GM19455 (cell line): ENCODE results near the gene ALK.

ENCODE experiments used
- ATAC-seq: cut with Tn5 transposase; IDR thresholded peaks from one replicate; pipeline ENCODE4 v1.9.1; 2021; ENCODE audit not compliant: unreplicated experiment

Gene ALK

GRCh38 chr2:29186817-29187216 is 734.6 kb downstream of the ALK start:
- ATAC-seq, result no peak

DNA sequence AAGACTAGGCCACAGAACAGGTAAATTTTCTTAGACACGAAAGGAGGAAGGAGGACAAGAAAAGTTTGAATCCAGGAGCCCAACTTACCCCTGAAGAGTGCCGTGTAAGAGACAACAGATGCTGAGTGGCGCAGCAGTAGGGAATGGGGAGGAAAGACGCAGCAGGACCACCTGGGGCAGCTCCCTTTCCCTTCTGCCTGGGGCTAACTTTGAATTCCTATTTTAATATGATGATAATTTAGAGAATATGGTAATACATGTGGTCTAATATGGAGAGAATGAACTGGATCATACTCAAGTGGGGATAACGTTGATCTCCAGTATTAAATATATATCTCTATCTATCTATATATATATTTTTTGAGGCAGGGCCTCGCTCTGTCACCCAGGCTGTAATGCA is 736.9 kb downstream of the ALK start:
- no peak for ATAC-seq

DNA sequence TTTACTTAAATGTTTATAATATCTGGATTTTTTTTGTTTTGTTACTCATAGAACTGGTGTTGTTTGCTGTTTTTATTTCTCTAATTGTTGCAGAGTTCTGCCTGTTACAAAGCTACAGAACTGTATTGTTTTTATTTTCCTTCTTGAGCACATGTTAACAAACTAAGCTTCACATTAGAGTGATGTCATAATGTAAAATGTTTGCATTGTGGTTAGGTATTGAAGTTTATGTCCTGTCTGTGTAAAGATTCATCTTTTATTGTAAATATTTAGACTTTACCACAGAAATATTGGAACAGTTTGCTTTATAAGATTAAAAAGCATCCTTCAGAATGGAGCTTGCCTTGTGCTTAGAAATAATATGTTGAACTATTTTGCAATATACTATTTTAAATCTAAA is 738.5 kb downstream of the ALK start:
- ATAC-seq, result no peak

DNA sequence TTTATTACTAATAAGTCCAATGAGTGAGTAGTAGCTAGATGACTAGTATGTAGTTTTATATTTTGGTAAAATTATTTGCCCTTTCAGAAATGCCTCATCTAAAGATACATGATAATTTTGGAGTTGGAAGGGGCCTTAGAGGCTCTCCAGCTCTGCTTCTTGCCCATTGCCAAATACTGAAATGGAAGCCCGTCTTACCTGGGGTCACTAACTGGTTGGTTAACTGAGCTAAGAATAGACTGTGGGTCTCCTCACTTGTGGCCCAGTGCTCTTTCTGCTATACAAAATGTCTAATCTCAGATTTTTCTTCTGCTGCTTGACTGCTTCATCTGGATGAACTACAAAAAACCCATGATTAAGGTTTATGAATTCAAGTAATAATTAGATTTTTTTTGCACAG is 739.1 kb downstream of the ALK start:
- no peak for ATAC-seq

DNA sequence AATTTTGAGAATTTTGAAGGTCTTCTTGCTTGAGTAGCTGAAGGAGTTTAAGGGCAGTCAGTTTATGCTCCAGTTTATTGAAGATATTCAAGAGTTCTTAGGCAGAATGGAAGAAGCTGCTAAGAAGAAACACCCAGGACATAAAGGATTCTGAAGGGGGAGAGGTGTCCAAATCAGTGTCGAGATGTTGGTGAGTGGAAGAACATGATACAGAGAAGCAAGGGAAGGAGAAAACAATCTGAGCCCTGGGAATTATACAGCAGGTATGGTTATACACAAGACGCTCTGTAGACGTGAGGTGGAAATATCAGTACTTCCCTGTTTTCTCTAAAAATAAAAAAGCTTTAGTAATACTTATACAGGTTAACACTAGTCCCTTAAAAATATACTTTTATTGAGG is 746.0 kb downstream of the ALK start:
- no peak for ATAC-seq

GRCh38 chr2:29174937-29175336 is 746.4 kb downstream of the ALK start:
- ATAC-seq, result no peak

GRCh38 chr2:29166242-29167039 is 754.9 kb downstream of the ALK start:
- no peak for ATAC-seq

DNA sequence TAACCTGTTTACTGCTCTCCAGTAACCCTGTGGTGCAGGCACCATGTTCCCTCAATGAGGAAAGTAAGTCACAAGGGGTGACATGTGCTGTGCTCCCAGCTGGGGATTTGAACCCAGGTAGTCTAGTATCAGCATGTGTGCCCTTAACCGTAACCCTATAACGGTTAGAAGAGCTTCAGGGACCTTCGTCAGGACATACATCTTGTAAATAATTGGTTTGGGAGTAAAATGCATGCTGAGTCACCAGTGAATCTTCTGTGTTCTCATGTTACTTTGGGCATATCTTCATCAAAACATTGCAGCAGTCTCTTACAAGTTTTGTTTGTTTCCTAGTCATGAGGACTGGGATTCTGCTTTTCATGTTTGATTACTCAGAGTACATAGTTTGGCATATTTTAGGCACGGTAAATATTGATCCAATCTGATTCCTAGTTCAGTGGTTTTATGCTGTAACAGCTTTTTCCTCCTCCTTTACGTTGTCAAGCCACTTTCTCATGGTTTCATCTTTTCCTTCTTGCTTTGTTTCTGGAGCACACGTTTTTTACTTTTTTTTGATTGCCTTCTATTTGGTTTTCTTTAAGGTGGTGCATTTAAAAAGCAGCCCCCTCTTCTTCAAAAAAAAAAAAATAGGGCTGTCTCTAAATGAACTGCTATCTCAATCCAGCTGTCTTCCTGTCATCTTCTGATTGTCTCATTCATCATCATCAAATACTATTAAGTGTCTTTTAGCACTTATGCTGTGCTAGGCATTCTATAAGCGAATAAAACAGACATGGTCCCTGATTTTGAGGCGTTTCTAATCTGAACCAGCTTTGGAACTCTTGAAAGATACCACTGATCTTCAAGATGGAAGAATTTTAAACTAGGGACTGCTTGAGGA is 755.8 kb downstream of the ALK start:
- ATAC-seq, result no peak

- no peak for ATAC-seq
These were observed 757.1 kb downstream of the ALK start for GRCh38 chr2:29164091-29164846.

GRCh38 chr2:29162204-29162928 is 759.0 kb downstream of the ALK start:
- no peak for ATAC-seq

DNA sequence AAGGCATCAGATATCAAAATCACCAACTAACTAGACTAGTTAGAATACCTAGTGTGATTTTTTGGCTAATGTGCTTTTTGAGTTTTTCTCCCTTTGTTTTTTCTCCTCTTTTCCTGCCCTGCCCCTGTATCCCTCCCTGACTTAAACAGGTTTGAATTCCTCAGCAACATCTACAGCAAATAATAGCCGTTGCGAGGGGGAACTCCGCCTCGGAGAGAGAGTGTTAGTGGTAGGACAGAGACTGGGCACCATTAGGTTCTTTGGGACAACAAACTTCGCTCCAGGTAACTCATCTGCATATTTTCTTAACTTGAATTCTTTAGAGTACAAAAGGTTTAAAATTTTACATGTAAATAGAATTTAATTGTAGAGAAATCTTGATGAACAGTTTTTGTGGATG is 761.2 kb downstream of the ALK start:
- no peak for ATAC-seq

DNA sequence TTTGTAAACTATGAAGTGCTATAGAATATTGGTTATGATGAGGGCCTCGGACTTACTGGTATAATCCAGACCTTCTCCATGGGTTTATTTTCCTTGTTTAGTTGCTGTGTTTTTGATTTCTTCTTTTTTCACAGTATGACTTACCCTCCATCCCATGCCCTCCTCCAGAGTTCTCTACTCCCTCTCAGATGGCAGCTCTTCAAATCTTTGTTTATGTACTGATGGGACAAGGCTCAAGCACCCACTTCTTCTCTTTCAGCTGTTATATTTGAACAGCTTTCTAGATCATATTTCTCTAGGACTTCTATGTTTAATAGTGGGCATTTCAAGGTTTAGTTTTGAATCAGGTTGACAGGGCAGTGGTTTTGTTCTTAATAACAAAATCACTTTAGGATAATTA is 762.3 kb downstream of the ALK start:
- no peak for ATAC-seq

GRCh38 chr2:29157131-29157530 is 764.3 kb downstream of the ALK start:
- ATAC-seq, result no peak

GRCh38 chr2:29155578-29155977 is 765.8 kb downstream of the ALK start:
- no peak for ATAC-seq

- no peak for ATAC-seq
These were observed 766.8 kb downstream of the ALK start for GRCh38 chr2:29154610-29155009.

DNA sequence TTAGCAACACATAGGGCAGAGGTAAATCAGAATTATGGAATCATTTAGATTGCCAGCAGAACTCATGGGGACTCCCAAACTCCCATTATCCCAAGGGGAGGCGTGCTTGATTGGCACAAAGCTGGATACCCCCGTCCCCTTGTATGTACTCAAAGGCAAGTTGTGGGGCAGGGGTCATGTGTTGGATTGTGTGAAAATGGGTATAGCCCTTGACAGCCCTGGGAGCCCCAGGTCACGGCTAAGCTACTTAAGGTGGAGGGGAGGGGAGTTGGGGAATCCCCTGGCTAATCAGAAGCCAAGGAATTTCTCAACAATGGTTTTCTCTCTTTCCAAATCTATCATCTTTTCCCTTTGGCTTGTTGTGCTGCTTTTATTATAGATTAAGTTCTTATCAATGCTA is 773.4 kb downstream of the ALK start:
- ATAC-seq, result no peak

DNA sequence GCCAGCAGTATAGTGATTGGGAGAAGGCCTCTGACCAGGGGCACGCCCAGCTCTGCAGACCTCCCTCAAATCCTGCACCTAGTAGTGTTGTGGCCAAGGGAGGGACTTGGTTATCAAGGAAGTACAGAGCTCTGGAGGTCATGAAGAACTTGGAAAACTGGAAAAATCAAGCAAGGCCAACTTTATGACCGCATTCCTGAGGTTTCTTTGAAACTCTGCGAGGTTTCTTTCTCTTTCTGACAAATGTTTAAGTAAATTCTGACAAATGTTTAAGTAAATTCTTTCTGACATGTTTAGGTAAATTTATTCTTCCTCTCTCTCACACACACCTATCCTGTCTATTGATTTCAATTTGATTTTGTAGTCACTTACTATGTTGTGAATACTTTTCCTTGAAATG is 775.2 kb downstream of the ALK start:
- no peak for ATAC-seq

- no peak for ATAC-seq
These were observed 777.7 kb downstream of the ALK start for GRCh38 chr2:29143657-29144056.
